ENCODE data around the gene ANKMY1.
A peak's percentile ranks its signal among the peaks of the same experiment; 100 is the strongest.

Gene ANKMY1

GRCh38 chr2:240454106-240454901 is 103.5 kb downstream of the ANKMY1 start:
- H3K4me3 ChIP-seq (ENCODE audit: low read length), result no peak overlapping the region
- DNase-seq (ENCODE audit: low read depth), result no peak
- TF ChIP-seq CTCF (conservative IDR thresholded peaks at IDR 0.05; ENCODE audit: low read length), result no peak

GRCh38 chr2:240453461-240454105 is 104.2 kb downstream of the ANKMY1 start:
- H3K4me3 ChIP-seq (ENCODE audit: low read length), result no peak overlapping the region
- no peak for TF ChIP-seq CTCF (conservative IDR thresholded peaks at IDR 0.05; ENCODE audit: low read length)
- DNase-seq (ENCODE audit: low read depth), result no peak

- TF ChIP-seq CTCF (conservative IDR thresholded peaks at IDR 0.05; ENCODE audit: low read length), result no peak
- peak overlapping the region; percentile 54 for H3K4me3 ChIP-seq (ENCODE audit: low read length)
- DNase-seq (ENCODE audit: low read depth), result peak; percentile 36
These were observed 105.1 kb downstream of the ANKMY1 start for GRCh38 chr2:240452462-240453256.

GRCh38 chr2:240451791-240452461 is 105.9 kb downstream of the ANKMY1 start:
- H3K4me3 ChIP-seq (ENCODE audit: low read length), result peak overlapping the region; percentile 49
- TF ChIP-seq CTCF (conservative IDR thresholded peaks at IDR 0.05; ENCODE audit: low read length), result no peak

GRCh38 chr2:240451108-240451611 is 106.6 kb downstream of the ANKMY1 start:
- DNase-seq (ENCODE audit: low read depth), result no peak
- H3K4me3 ChIP-seq (ENCODE audit: low read length), result no peak overlapping the region
- TF ChIP-seq CTCF (conservative IDR thresholded peaks at IDR 0.05; ENCODE audit: low read length), result no peak

More at GRCh38 chr2:240451791-240452461, 105.9 kb downstream of the ANKMY1 start:
- DNase-seq (ENCODE audit: low read depth), result no peak

GRCh38 chr2:240450532-240451107 is 107.2 kb downstream of the ANKMY1 start:
- DNase-seq (ENCODE audit: low read depth), result no peak
- TF ChIP-seq CTCF (conservative IDR thresholded peaks at IDR 0.05; ENCODE audit: low read length), result no peak
- no peak overlapping the region for H3K4me3 ChIP-seq (ENCODE audit: low read length)
